Measurements from ENCODE around the gene PSTPIP1. TPM values are rescaled to one million over a fixed set of nuclear protein-coding genes. Genes with fewer than 3 reads are reported as not detected.

PSTPIP1 gene
- total RNA-seq, 1 experiment from 2014 or later: 1.5 TPM

- TF ChIP-seq ZMAT4 (CRISPR knock-in tag; IDR thresholded peaks at IDR 0.05) (no peak), ZNF263 (CRISPR knock-in tag; IDR thresholded peaks at IDR 0.05; ENCODE audit: low read depth) (no peak)
These were observed 69.1 kb downstream of the PSTPIP1 start (continued) for GRCh38 chr15:77064063-77064462.

GRCh38 chr15:77064539-77065308 is 69.8 kb downstream of the PSTPIP1 start:
- TF ChIP-seq HMGXB4 (CRISPR knock-in tag; IDR thresholded peaks at IDR 0.05): no peak
- no peak for TF ChIP-seq ZMAT4 (CRISPR knock-in tag; IDR thresholded peaks at IDR 0.05)
- no peak for TF ChIP-seq TEAD4 (CRISPR knock-in tag; IDR thresholded peaks at IDR 0.05)
- TF ChIP-seq CTCF (IDR thresholded peaks at IDR 0.05): no peak
- TF ChIP-seq OVOL2 (CRISPR knock-in tag; IDR thresholded peaks at IDR 0.05; ENCODE audit: borderline replicate concordance): no peak
- no peak for TF ChIP-seq ELF4 (CRISPR knock-in tag; IDR thresholded peaks at IDR 0.05; ENCODE audit: low read depth)
- no peak for TF ChIP-seq NFYB (CRISPR knock-in tag; conservative IDR thresholded peaks at IDR 0.05; ENCODE audit: low read depth)
- no peak for TF ChIP-seq ZBTB21 (CRISPR knock-in tag; IDR thresholded peaks at IDR 0.05; ENCODE audit: borderline replicate concordance)
- TF ChIP-seq SOX15 (CRISPR knock-in tag; IDR thresholded peaks at IDR 0.05): no peak
- TF ChIP-seq ZNF416 (CRISPR knock-in tag; IDR thresholded peaks at IDR 0.05): no peak
- TF ChIP-seq CREM (CRISPR knock-in tag; IDR thresholded peaks at IDR 0.05): no peak
- no peak for TF ChIP-seq ZNF263 (CRISPR knock-in tag; IDR thresholded peaks at IDR 0.05; ENCODE audit: low read depth)
- no peak for TF ChIP-seq CREB1 (CRISPR knock-in tag; IDR thresholded peaks at IDR 0.05)
- TF ChIP-seq FOXJ3 (CRISPR knock-in tag; IDR thresholded peaks at IDR 0.05; ENCODE audit: borderline replicate concordance): no peak
- no peak for TF ChIP-seq NR1H2 (CRISPR knock-in tag; IDR thresholded peaks at IDR 0.05)
- no peak for TF ChIP-seq NFE2L1 (CRISPR knock-in tag; IDR thresholded peaks at IDR 0.05)
- no peak for TF ChIP-seq ATF3 (CRISPR knock-in tag; conservative IDR thresholded peaks at IDR 0.05)
- no peak for TF ChIP-seq ZNF138 (CRISPR knock-in tag; conservative IDR thresholded peaks at IDR 0.05)
- TF ChIP-seq ZSCAN18 (CRISPR knock-in tag; IDR thresholded peaks at IDR 0.05): no peak
- Mint-ChIP-seq H3K4me3 (no peak overlapping the region), H3K27me3 (ENCODE audit: low read depth) (peaks cover 2% of the 10 kb centered on the region), H3K4me1 (peaks cover 44% of the 10 kb centered on the region), H3K36me3 (no peaks in the 10 kb centered on the region; the same call in 1 of the 2 replicates), H3K27ac (no peak overlapping the region), H3K9me3 (no peaks in the 10 kb centered on the region)
- DNase-seq (ENCODE audit: low spot score) (no peak), ATAC-seq (no peak)
- ChIA-PET POLR2A (no interaction called here), CTCF (interaction anchor here (0.6 kb wide), 1 partner anchor 43 kb away, joined by 3 read pairs; no protein-coding TSS in a partner anchor)

All from WTC11 (cell line).